B cell (primary cell): ENCODE data around the gene ERMAP. TPM values are rescaled to one million over a fixed set of nuclear protein-coding genes. Genes with fewer than 3 reads are reported as not detected.

Experiments
- ATAC-seq: fragments of 200-7000 bp; cut with Tn5 transposase; one replicate; pipeline ENCODE4 v1.10.0; 2021; ENCODE audit warnings: low read depth, mild to moderate bottlenecking, moderate number of reproducible peaks, moderate library complexity
- CTCF ChIA-PET: fragments of 350-600 bp; sonication (Branson Sonifier 250); formaldehyde crosslinking; loops from one replicate; lab custom pipeline; 2021; ENCODE audit warnings: antibody characterized with exemption, inconsistent platforms; lab: Charles Lee
- POLR2A ChIA-PET: fragments of 350-600 bp; sonication (Branson Sonifier 250); formaldehyde crosslinking; loops from one replicate; lab custom pipeline; 2021; ENCODE audit warnings: antibody characterized with exemption; lab: Charles Lee
- DNase-seq: peaks from one replicate; pipeline ENCODE4 v3.0.0; 2013
- H2AFZ ChIP-seq: 2 replicates; pipeline ENCODE4 v1.6.1; 2012; ENCODE audit warnings: mild to moderate bottlenecking, low read depth, low read length; ENCODE audit not compliant: insufficient read depth, poor library complexity, severe bottlenecking
- H3K27ac ChIP-seq, 2 donors: 1 replicate in 1 of 2; 2 replicates in 1 of 2; pipeline ENCODE4 v1.5.1; 2012 to 2013; ENCODE audit warnings: low read length in 2 of 2, mild to moderate bottlenecking in 2 of 2, moderate library complexity in 1 of 2
- H3K27me3 ChIP-seq, 4 experiments: fragments of 200-600 bp in 1 of 4; sonication (generic) in 1 of 4; replicated peaks in 1 of 4; 1 replicate in 2 of 4; 2 replicates in 2 of 4; pipeline versions ENCODE4 v1.6.1 to v1.7.0; 2013 to 2016; ENCODE audit warnings: low read length in 3 of 4, mild to moderate bottlenecking in 2 of 4, mixed read lengths in 1 of 4, moderate library complexity in 1 of 4; ENCODE audit not compliant: insufficient read depth in 4 of 4, control insufficient read depth in 3 of 4; ENCODE audit errors: control extremely low read depth in 1 of 4
- H3K36me3 ChIP-seq, 2 experiments: replicated peaks in 1 of 2; 1 replicate in 1 of 2; 2 replicates in 1 of 2; pipeline versions ENCODE4 v1.6.1 to v1.7.1; 2013; ENCODE audit warnings: low read length in 1 of 2; ENCODE audit not compliant: insufficient read depth in 2 of 2, control insufficient read depth in 1 of 2; ENCODE audit errors: control extremely low read depth in 1 of 2, extremely low read depth in 1 of 2
- H3K4me1 ChIP-seq, 2 donors: fragments of 200-600 bp in 1 of 2; sonication (generic) in 1 of 2; 1 replicate in 1 of 2; 2 replicates in 1 of 2; pipeline versions ENCODE4 v1.5.1 to v1.6.1; 2013 to 2017; ENCODE audit warnings: low read length in 2 of 2; ENCODE audit not compliant: control insufficient read depth in 2 of 2, insufficient read depth in 2 of 2
- H3K4me2 ChIP-seq: replicated peaks from 2 replicates; pipeline ENCODE3; 2012; ENCODE audit warnings: mild to moderate bottlenecking, low read depth, low read length; ENCODE audit not compliant: poor library complexity, severe bottlenecking
- H3K4me3 ChIP-seq, 5 experiments: fragments of 200-600 bp in 1 of 5; sonication (generic) in 1 of 5; 1 replicate in 3 of 5; 2 replicates in 2 of 5; pipeline versions ENCODE4 v1.5.1 to v1.7.0; 2011 to 2016; ENCODE audit warnings: low read length in 4 of 5, mild to moderate bottlenecking in 4 of 5, low read depth in 2 of 5, control low read depth in 1 of 5, moderate library complexity in 1 of 5; ENCODE audit not compliant: insufficient read depth in 1 of 5; ENCODE audit errors: control extremely low read depth in 1 of 5, extremely low read depth in 1 of 5
- H3K79me2 ChIP-seq: fragments of 200-600 bp; sonication (generic); one replicate; pipeline ENCODE4 v1.6.0; 2016; ENCODE audit warnings: low read length; ENCODE audit not compliant: control insufficient read depth, insufficient read depth
- H3K9ac ChIP-seq: fragments of 200-600 bp; sonication (generic); 2 replicates; pipeline ENCODE4 v1.6.1; 2017; ENCODE audit warnings: mild to moderate bottlenecking, low read length, moderate library complexity
- H3K9me3 ChIP-seq, 3 donors: one replicate each; pipeline versions ENCODE4 v1.6.1 to v1.7.1; 2013; ENCODE audit warnings: low read length in 2 of 3; ENCODE audit not compliant: control insufficient read depth in 2 of 3, insufficient read depth in 1 of 3; ENCODE audit errors: control extremely low read depth in 1 of 3
- H4K20me1 ChIP-seq: 2 replicates; pipeline ENCODE4 v1.6.0; 2012; ENCODE audit warnings: mild to moderate bottlenecking, low read length; ENCODE audit not compliant: insufficient read depth, control insufficient read depth, poor library complexity, severe bottlenecking
- H3K27ac Mint-ChIP-seq: one replicate; pipeline ENCODE4 v1.8.0; 2021; ENCODE audit warnings: mixed read lengths
- H3K27me3 Mint-ChIP-seq: one replicate; pipeline ENCODE4 v1.8.0; 2021; ENCODE audit warnings: mixed read lengths
- H3K4me1 Mint-ChIP-seq: one replicate; pipeline ENCODE4 v1.8.0; 2021; ENCODE audit warnings: mixed read lengths
- H3K4me3 Mint-ChIP-seq: one replicate; pipeline ENCODE4 v1.8.0; 2021; ENCODE audit warnings: mixed read lengths
- H3K9me3 Mint-ChIP-seq: one replicate; pipeline ENCODE4 v1.8.0; 2022; ENCODE audit warnings: mixed read lengths; ENCODE audit not compliant: insufficient read depth
- EZH2 ChIP-seq: IDR thresholded peaks from 2 replicates; pipeline ENCODE4 v1.6.1; 2012; ENCODE audit warnings: borderline replicate concordance, low read depth, mild to moderate bottlenecking, moderate library complexity, low read length; ENCODE audit not compliant: insufficient read depth, poor library complexity, severe bottlenecking
- WGBS: methylation state at CpG from one replicate; pipeline ENCODE4 v1.1.5; 2013; ENCODE audit warnings: missing lambda C conversion rate; ENCODE audit not compliant: insufficient coverage; 5-methylcytosine and 5-hydroxymethylcytosine counted together
- intact Hi-C: fragments of 100-400 bp; cut with micrococcal nuclease; formaldehyde crosslinking; loops from one replicate; pipeline ENCODE4 v1.10.0; 2022
- polyA plus RNA-seq: library from polyadenylated mRNA; depleted of rRNA; stranded (reverse); fragments of >200 nt; gene quantifications from 2 replicates; pipeline ENCODE4 v1.2.3, GENCODE V29; 2012
- total RNA-seq, 2 donors: library from RNA; stranded (reverse); fragments of 120-200 nt in 1 of 2; gene quantifications; 1 replicate in 1 of 2; 2 replicates in 1 of 2; pipeline versions ENCODE4 v1.2.3 to v1.2.4, GENCODE V29; 2013 to 2022
- TF ChIP-seq, protein P1 (sequence below): fragments of 200-600 bp; IDR thresholded peaks from one replicate; pipeline ENCODE4 v1.8.0; 2022; ENCODE audit warnings: antibody characterized with exemption, mild to moderate bottlenecking

Gene ERMAP
- total and polyA plus RNA-seq, 2 donors (not counting 1 experiment from before 2014, with no cell fraction given), result 4.9 to 13.1 TPM

GRCh38 chr1:42824481-42825035 is 7.6 kb downstream of the ERMAP start:
- H3K4me1 ChIP-seq, result no peaks in the 10 kb centered on the region
- whole genome bisulfite sequencing, result 96% methylated on average over 4 of the region's 4 CpGs
- H3K9me3 Mint-ChIP-seq, result no peaks in the 10 kb centered on the region
- H3K36me3 ChIP-seq, result no peaks in the 10 kb centered on the region
- no peak overlapping the region for H3K27ac ChIP-seq
- H2AFZ ChIP-seq, result no peak overlapping the region
- H3K27me3 ChIP-seq, result no peaks in the 10 kb centered on the region
- ChIA-PET CTCF (interaction anchor here (0.9 kb wide), 1 partner anchor 89 kb away, joined by 3 read pairs; no protein-coding TSS in a partner anchor), POLR2A (no interaction called here)
- no peak overlapping the region for H3K9ac ChIP-seq
- no peak overlapping the region for H3K27ac Mint-ChIP-seq
- no peaks in the 10 kb centered on the region for H3K27me3 Mint-ChIP-seq
- intact Hi-C loops, result no loop called here
- H3K9me3 ChIP-seq, result no peaks in the 10 kb centered on the region
- H3K4me3 Mint-ChIP-seq, result no peak overlapping the region
- H4K20me1 ChIP-seq, result no peaks in the 10 kb centered on the region
- H3K79me2 ChIP-seq, result peaks cover 4% of the 10 kb centered on the region
- no peak overlapping the region for H3K4me3 ChIP-seq
- TF ChIP-seq EZH2, result no peak
- TF ChIP-seq, protein P1, sequence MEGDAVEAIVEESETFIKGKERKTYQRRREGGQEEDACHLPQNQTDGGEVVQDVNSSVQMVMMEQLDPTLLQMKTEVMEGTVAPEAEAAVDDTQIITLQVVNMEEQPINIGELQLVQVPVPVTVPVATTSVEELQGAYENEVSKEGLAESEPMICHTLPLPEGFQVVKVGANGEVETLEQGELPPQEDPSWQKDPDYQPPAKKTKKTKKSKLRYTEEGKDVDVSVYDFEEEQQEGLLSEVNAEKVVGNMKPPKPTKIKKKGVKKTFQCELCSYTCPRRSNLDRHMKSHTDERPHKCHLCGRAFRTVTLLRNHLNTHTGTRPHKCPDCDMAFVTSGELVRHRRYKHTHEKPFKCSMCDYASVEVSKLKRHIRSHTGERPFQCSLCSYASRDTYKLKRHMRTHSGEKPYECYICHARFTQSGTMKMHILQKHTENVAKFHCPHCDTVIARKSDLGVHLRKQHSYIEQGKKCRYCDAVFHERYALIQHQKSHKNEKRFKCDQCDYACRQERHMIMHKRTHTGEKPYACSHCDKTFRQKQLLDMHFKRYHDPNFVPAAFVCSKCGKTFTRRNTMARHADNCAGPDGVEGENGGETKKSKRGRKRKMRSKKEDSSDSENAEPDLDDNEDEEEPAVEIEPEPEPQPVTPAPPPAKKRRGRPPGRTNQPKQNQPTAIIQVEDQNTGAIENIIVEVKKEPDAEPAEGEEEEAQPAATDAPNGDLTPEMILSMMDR, result no peak
- H3K4me2 ChIP-seq, result no peak overlapping the region
- ATAC-seq, result no peak
- no peaks in the 10 kb centered on the region for H3K4me1 Mint-ChIP-seq
- DNase-seq, result no peak

DNA sequence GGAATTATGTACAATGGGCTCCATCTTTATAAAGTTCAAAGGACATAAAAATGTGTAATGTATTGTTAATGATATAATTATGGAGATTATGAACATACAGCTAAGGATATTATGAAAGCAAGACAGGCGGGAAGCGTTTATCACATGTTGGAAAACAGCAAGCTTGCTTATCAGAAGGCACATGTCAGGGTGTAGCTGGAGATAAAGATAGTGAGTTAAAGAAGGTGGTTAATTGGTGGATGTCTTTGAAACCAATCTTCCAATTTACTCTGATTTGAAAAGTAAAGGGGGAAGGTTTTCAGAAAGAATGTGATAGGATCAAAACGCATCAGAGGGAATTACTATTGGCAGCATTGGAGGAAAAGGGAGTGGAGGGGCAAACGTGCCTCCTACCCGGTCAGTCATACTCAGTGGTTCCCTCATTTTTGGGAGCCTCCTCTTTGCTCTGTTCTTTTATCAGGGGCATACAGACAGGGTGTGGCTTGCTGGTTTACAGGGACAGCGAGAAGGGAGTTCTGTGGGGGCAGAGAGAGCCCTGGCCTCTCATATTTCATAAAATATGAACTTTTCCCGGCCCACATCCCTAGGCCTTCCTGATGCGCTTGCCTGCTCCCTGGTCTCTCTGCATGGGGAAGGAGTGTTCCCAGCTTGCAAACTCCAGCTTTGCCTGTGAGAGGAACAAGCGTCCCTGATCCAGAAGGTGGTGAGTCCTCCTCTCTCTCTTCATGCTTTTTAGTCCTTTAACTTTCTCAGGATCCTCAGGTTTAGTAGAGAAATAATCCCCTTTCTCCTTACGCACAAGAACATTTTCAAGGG is 8.3 kb downstream of the ERMAP start:
- DNase-seq (no peak), ATAC-seq (no peak)
- Histone ChIP-seq H3K9me3 (no peaks in the 10 kb centered on the region), H3K27ac (no peak overlapping the region), H2AFZ (no peak overlapping the region), H3K36me3 (no peaks in the 10 kb centered on the region), H3K4me1 (no peaks in the 10 kb centered on the region), H4K20me1 (no peaks in the 10 kb centered on the region), H3K4me2 (no peak overlapping the region), H3K9ac (no peak overlapping the region), H3K79me2 (no peaks in the 10 kb centered on the region), H3K4me3 (no peak overlapping the region), H3K27me3 (no peaks in the 10 kb centered on the region)
- POLR2A ChIA-PET, result no interaction called here
- intact Hi-C loops, result no loop called here
- Mint-ChIP-seq H3K4me1 (no peaks in the 10 kb centered on the region), H3K4me3 (no peak overlapping the region), H3K27ac (no peak overlapping the region), H3K27me3 (no peaks in the 10 kb centered on the region), H3K9me3 (no peaks in the 10 kb centered on the region)
- TF ChIP-seq EZH2, result no peak
- TF ChIP-seq, protein P1, result no peak
- CTCF ChIA-PET, result no interaction called here
- WGBS, result 92% methylated on average over 6 of the region's 10 CpGs
